SK-N-DZ (cell line): ENCODE measurements around the gene SAMD11.

Source experiments
- DNase-seq: peaks from one replicate; pipeline ENCODE4 v3.0.0-alpha.2; 2015; ENCODE audit warnings: low spot score

Gene SAMD11

GRCh38 chr1:962381-963300 is 38.9 kb downstream of the SAMD11 start:
- DNase-seq, result no peak

GRCh38 chr1:963301-963651 is 39.6 kb downstream of the SAMD11 start:
- no peak for DNase-seq

GRCh38 chr1:963746-964525 is 40.2 kb downstream of the SAMD11 start:
- no peak for DNase-seq

DNA sequence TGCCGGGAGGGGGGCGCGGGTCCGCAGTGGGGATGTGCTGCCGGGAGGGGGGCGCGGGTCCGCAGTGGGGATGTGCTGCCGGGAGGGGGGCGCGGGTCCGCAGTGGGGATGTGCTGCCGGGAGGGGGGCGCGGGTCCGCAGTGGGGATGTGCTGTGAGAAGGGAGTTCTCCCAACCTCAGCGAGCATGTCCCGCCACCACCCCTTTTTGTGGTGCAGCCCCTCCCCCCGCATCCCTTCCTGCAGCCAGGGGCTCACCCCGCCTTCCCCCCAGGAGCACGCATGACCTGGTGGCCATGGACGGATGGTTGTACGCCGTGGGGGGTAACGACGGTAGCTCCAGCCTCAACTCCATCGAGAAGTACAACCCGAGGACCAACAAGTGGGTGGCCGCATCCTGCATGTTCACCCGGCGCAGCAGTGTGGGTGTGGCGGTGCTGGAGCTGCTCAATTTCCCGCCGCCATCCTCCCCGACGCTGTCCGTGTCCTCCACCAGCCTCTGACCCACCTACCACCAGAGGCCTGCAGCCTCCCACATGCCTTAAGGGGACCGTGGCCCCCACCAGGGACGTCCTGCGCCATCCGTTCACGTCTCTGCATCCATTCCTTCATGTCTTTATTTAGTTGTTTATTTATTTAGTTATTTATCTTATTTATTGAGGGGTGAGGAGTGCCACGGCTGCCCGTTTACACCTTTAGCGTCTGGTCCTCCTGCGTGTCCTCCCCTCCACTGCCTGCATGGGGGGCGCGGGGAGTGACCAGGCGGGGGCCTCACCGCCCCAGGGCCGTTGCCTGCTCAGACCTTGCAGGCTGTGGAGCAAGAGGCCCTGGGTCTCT is 41.2 kb downstream of the SAMD11 start:
- no peak for DNase-seq

DNA sequence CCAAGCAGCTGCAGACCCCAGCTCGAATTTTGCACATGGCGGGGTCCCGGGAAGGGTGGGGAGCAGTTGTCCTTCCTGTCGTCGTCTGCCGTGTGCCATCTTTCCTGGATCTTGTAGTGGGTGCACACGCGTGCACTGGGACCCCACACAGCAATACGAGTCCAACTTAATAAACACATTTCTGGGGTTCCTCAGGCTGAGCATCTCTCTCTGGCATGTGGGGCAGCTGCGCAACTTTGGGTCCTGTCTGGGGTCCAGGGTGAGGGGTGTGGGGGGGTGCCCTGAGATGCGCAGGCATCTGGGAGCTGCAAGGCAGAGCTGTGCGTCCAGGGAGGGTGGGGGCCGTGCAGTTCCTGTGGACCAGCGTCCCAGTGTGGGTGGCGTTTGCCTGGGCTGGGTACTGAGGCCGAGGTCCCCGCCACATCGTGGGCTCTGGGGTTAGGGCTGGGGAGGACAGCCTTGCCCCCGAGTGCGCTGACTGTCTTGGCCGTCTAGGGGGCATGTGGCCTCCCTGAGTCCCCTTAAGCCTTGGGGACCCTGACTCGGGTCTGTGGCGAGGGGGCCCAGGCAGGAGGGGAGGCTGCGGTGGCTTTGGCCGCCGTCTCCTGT is 41.9 kb downstream of the SAMD11 start:
- DNase-seq, result no peak

DNA sequence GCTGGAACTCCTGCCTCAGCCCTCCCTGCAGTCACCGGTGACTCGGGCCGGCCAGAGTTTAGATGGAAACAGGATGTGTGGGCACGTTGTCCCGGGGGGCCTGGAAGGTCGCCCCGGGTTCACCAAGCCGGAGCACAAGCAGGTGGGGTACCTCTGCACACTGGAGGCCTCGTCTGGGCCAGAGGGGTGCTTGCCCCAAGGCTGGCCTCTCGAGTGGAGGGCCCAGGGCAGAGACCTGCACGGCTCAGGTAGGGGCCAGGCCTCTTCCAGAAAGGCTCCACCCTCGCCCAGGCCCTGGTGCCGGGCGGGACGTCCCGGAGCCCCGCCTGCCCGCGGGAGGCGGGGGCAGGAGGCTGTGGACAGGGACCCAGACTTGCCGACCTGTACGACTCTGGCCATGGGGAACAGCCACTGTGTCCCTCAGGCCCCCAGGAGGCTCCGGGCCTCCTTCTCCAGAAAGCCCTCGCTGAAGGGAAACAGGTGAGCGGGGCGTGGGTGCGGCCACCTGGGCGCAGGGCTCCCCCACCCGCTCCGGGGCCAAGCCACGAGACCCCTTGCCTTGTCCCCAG is 42.5 kb downstream of the SAMD11 start, which contains the start of gene PLEKHN1:
PLEKHN1 (plus strand) TSS at position 348 of the 569 bp plus-strand sequence; CDS start at position 398, 50 bp downstream.
- no peak for DNase-seq

- no peak for DNase-seq
These were observed 43.1 kb downstream of the SAMD11 start for GRCh38 chr1:966704-967300.

- no peak for DNase-seq
These were observed 44.0 kb downstream of the SAMD11 start for GRCh38 chr1:967466-968343.

DNA sequence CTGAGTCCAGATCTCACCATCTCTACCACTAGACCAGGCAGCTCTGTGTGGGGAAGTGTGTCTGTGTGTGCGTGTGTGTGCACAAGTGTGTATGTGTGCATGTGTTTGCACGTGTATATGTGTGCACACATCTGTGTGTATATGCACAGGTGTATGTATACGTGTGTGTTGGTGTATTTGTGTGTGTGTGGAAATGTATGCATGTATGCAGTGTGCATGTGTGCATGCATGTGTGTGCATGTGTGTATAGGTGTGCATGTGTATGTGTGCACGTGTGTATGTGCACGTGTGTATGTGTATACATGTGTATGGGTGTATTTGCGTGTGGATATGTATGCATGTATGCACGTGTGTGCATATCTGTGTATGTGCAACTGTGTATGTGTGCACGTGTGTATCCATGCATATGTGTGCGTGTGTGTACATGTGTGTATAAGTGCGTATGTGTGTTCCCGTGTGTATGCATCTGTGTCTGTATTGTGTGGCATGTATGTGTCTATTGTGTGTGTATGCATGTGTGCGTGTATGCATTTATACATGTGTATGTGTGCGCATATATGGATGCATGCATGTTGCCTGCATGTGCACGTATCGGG is 45.6 kb downstream of the SAMD11 start:
- no peak for DNase-seq

- DNase-seq, result no peak
These were observed 46.7 kb downstream of the SAMD11 start for GRCh38 chr1:970242-970972.

GRCh38 chr1:970973-971730 is 47.4 kb downstream of the SAMD11 start:
- DNase-seq, result no peak

DNA sequence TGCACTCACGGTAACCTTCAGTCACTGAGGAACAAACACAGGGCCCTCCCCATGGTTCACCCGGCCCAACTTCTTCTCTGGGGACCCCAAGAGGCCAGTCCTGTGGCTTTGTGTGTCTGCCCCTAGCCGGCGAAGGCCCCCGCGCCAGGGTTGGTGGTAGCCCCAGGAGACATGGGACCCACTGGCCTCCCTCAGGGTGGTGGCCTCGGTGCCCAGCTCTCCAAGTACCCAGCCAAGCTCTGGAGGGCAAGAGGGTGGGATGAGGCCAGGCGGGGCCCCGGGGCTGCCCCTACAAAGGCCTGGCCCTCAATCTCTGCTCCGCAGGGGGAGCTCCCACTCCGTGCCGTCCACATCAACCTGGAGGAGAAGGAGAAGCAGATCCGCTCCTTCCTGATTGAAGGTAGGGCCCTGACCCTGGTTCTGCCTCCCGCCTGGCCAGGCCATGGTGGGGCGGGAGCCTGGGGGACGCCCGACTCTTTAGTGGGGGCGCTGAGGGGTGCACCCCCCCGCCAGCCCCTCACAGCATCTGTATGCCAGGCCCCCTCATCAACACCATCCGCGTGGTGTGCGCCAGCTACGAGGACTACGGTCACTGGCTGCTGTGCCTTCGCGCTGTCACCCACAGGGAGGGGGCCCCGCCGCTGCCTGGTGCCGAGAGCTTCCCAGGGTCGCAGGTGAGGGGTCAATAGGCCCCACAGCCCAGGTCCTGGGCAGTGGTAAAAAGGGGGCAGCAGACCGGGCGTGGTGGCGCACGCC is 48.2 kb downstream of the SAMD11 start:
- DNase-seq, result no peak

DNA sequence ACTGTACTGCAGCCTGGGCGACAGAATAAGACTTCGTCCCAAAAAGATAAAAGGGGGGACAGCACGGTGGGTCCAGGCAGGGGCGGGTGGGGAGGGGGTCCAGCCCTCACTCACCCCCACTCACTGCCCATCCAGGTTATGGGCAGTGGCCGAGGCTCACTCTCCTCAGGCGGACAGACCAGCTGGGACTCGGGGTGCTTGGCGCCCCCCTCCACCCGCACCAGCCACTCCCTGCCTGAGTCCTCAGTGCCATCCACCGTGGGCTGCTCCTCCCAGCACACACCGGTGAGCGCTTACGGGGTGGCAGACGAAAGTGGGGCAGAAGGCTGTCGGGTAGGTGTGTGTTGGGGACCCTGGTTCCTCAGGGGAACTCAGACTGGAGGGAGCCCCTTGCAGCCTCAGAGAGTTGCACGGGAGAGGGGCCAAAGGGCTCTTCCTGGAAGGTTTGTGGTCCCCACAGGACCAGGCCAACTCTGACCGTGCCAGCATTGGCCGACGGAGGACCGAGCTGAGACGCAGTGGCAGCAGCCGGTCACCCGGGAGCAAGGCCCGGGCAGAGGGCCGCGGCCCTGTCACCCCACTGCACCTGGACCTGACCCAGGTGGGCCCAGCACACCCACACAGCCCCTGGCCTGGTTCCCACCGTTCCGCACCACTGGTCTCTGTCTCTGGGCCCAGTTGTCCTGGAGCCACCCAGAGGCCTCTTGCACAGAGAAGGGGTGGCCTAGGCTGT is 49.2 kb downstream of the SAMD11 start:
- DNase-seq, result no peak

DNA sequence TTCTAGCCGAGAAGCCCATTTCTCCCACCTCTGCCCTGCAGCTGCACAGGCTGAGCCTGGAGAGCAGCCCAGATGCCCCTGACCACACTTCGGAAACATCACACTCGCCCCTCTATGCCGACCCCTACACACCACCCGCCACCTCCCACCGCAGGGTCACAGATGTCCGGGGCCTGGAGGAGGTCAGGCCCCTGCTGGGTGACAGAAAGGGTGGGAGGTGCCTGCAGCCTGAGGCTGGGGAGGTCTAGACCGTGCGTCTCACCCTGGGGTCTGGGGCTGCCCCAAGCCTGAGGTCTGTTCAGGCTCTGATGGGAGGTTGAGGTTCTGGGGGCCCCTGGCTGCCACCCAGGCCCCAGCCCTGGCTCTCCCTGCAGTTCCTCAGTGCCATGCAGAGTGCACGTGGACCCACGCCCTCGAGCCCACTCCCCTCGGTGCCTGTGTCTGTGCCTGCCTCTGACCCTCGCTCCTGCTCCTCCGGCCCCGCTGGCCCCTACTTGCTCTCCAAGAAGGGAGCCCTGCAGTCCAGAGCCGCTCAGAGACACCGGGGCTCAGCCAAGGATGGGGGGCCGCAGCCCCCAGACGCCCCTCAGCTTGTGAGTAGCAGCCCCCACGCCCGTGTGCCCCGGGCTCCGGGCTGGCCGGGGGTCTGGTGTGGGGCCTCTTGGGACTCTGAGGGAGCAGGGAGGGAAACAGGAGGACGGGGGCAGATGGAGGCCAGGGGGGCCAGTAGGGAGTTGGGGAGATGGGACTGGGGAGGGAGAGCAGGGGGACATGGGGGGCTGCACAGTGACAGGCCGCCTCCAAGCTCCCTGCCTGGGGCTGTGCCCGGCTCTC is 50.0 kb downstream of the SAMD11 start:
- DNase-seq, result no peak

GRCh38 chr1:974293-974640 is 50.5 kb downstream of the SAMD11 start:
- no peak for DNase-seq
